Liver (tissue), 9 donors: Measurements from ENCODE around the gene MIPEP. TPM values are rescaled to one million over a fixed set of nuclear protein-coding genes. Genes with fewer than 3 reads are reported as not detected.

Source experiments
- DNase-seq: peaks from one replicate; pipeline ENCODE4 v3.0.0-alpha.2; 2017; ENCODE audit warnings: low spot score
- H3K27ac ChIP-seq, 2 donors: one replicate each; pipeline ENCODE4 v1.7.0; 2013; ENCODE audit warnings: inconsistent platforms in 2 of 2, low read length in 2 of 2, control low read depth in 1 of 2, low read depth in 1 of 2, mild to moderate bottlenecking in 1 of 2
- H3K27me3 ChIP-seq, 4 donors: one replicate each; pipeline versions ENCODE4 v1.6.1 to v1.7.0; 2013; ENCODE audit warnings: low read length in 3 of 4, inconsistent platforms in 1 of 4, mild to moderate bottlenecking in 1 of 4, moderate library complexity in 1 of 4; ENCODE audit not compliant: control insufficient read depth in 4 of 4, insufficient read depth in 4 of 4
- H3K36me3 ChIP-seq, 4 donors: one replicate each; pipeline versions ENCODE4 v1.6.1 to v1.7.0; 2013; ENCODE audit warnings: low read length in 3 of 4, mild to moderate bottlenecking in 3 of 4, low read depth in 1 of 4, moderate library complexity in 1 of 4; ENCODE audit not compliant: control insufficient read depth in 4 of 4, insufficient read depth in 3 of 4
- H3K4me1 ChIP-seq, 4 donors: one replicate each; pipeline versions ENCODE4 v1.6.1 to v1.7.0; 2013; ENCODE audit warnings: low read length in 3 of 4, mild to moderate bottlenecking in 3 of 4, moderate library complexity in 1 of 4; ENCODE audit not compliant: control insufficient read depth in 4 of 4, insufficient read depth in 4 of 4
- H3K4me3 ChIP-seq, 3 donors: one replicate each; pipeline versions ENCODE4 v1.6.1 to v1.7.0; 2013; ENCODE audit warnings: low read length in 3 of 3, control low read depth in 1 of 3, low read depth in 1 of 3, mild to moderate bottlenecking in 1 of 3
- H3K9ac ChIP-seq, 2 donors: one replicate each; pipeline ENCODE4 v1.7.0; 2013; ENCODE audit warnings: low read length in 2 of 2, mild to moderate bottlenecking in 2 of 2, moderate library complexity in 2 of 2, control low read depth in 1 of 2, low read depth in 1 of 2
- H3K9me3 ChIP-seq, 4 donors: one replicate each; pipeline versions ENCODE4 v1.6.1 to v1.7.0; 2013; ENCODE audit warnings: low read length in 3 of 4; ENCODE audit not compliant: control insufficient read depth in 4 of 4
- ATF3 ChIP-seq: IDR thresholded peaks from 2 replicates; pipeline ENCODE4 v1.6.1; 2016; ENCODE audit warnings: antibody characterized with exemption
- EGR1 ChIP-seq, 2 donors: IDR thresholded peaks; 2 replicates each; pipeline ENCODE4 v1.6.1; 2016 to 2018; ENCODE audit warnings: antibody characterized with exemption in 2 of 2, low read depth in 2 of 2
- FOXA1 ChIP-seq: IDR thresholded peaks from 2 replicates; pipeline ENCODE4 v1.6.1; 2016; ENCODE audit warnings: antibody characterized with exemption
- FOXA2 ChIP-seq: IDR thresholded peaks from 2 replicates; pipeline ENCODE4 v1.6.1; 2016; ENCODE audit warnings: antibody characterized with exemption
- GABPA ChIP-seq, 2 donors: IDR thresholded peaks in 1 of 2; conservative IDR thresholded peaks in 1 of 2; 2 replicates each; pipeline ENCODE4 v1.6.1; 2016; ENCODE audit warnings: antibody characterized with exemption in 2 of 2, mild to moderate bottlenecking in 1 of 2, moderate library complexity in 1 of 2
- HNF4A ChIP-seq, 2 donors: conservative IDR thresholded peaks; 2 replicates each; pipeline ENCODE4 v1.6.1; 2016; ENCODE audit warnings: antibody characterized with exemption in 2 of 2, mild to moderate bottlenecking in 2 of 2
- HNF4G ChIP-seq: IDR thresholded peaks from 2 replicates; pipeline ENCODE4 v1.6.1; 2016; ENCODE audit warnings: antibody characterized with exemption
- JUND ChIP-seq, 2 donors: IDR thresholded peaks; 2 replicates each; pipeline ENCODE4 v1.6.1; 2016; ENCODE audit warnings: antibody characterized with exemption in 2 of 2
- NR2F2 ChIP-seq: IDR thresholded peaks from 2 replicates; pipeline ENCODE4 v1.6.1; 2016; ENCODE audit warnings: antibody characterized with exemption
- RAD21 ChIP-seq, 2 donors: IDR thresholded peaks; 2 replicates each; pipeline ENCODE4 v1.6.1; 2016; ENCODE audit warnings: antibody characterized with exemption in 2 of 2, mild to moderate bottlenecking in 2 of 2
- REST ChIP-seq: IDR thresholded peaks from 2 replicates; pipeline ENCODE4 v1.6.1; 2016; ENCODE audit warnings: antibody characterized with exemption, mild to moderate bottlenecking
- RXRA ChIP-seq, 2 donors: IDR thresholded peaks; 2 replicates each; pipeline ENCODE4 v1.6.1; 2017 to 2018; ENCODE audit warnings: antibody characterized with exemption in 2 of 2, mild to moderate bottlenecking in 1 of 2
- SP1 ChIP-seq: IDR thresholded peaks from 2 replicates; pipeline ENCODE4 v1.6.1; 2018; ENCODE audit warnings: antibody characterized with exemption, mild to moderate bottlenecking
- TAF1 ChIP-seq: conservative IDR thresholded peaks from 2 replicates; pipeline ENCODE4 v1.6.1; 2016; ENCODE audit warnings: antibody characterized with exemption, mild to moderate bottlenecking
- YY1 ChIP-seq: IDR thresholded peaks from 2 replicates; pipeline ENCODE4 v1.6.1; 2016; ENCODE audit warnings: antibody characterized with exemption, mild to moderate bottlenecking
- WGBS: extraction: QIAGEN DNeasy Blood & Tissue Kit; methylation state at CpG from one replicate; pipeline ENCODE4 v1.1.7; 2013; 5-methylcytosine and 5-hydroxymethylcytosine counted together
- polyA plus RNA-seq, 2 donors: library from polyadenylated mRNA; stranded (reverse) in 1 of 2; unstranded in 1 of 2; fragments of 200-250 nt in 1 of 2; fragments of >200 nt in 1 of 2; fragmentation: Nextera tagmentation in 1 of 2; extraction: Ambion mirVana in 1 of 2; gene quantifications; one replicate each; pipeline versions ENCODE4 v1.2.1 to v1.2.3, GENCODE V29; 2013 to 2015
- total RNA-seq, 2 donors: library from RNA; depleted of rRNA; stranded (reverse); fragments of >200 nt; gene quantifications; one replicate each; pipeline ENCODE4 v1.2.3, GENCODE V29; 2014
- TF ChIP-seq, protein P1 (sequence below): fragments of 150-350 bp; IDR thresholded peaks from 2 replicates; pipeline ENCODE4 v1.5.1; 2017; ENCODE audit warnings: improper control_type of control experiment, low read depth, low read length; ENCODE audit not compliant: missing input control
- TF ChIP-seq, protein P2 (sequence below): IDR thresholded peaks from 2 replicates; pipeline ENCODE4 v1.6.1; 2016; ENCODE audit warnings: antibody characterized with exemption
- TF ChIP-seq, protein P3 (sequence below): IDR thresholded peaks from 2 replicates; pipeline ENCODE4 v1.6.1; 2016; ENCODE audit warnings: antibody characterized with exemption
- donor health status: healthy.
- donor health status: healthy.
- donor health status: healthy.
- donor health status: healthy.
- donor health status: healthy.

MIPEP gene
- total and polyA plus RNA-seq, 4 donors, result 7.4 to 11.7 (median 10.2) TPM

DNA sequence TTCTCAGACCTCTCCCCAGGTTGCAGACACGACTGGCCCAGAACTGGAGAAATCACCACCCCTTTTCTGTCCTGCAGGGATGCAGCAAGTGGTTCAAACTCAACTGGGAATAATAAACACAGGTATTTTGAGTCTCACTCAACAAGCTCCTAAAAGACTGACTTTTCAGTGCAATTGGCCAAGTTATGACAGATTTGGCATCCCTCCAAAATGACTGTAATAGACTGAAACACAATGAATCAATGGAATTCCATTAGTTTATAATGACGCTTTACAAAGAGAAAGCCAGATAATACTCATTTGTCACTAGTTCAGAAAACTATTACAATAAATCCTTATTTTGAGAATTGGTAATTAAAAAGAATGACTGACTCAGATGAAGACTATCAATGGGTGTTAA lies 38.1 kb downstream of the MIPEP start:
- DNase-seq, result no peak
- H3K36me3 ChIP-seq, result peaks cover 0 to 1% (median 0%) of the 10 kb centered on the region in 4 donors
- H3K9me3 ChIP-seq, result no peaks in the 10 kb centered on the region
- WGBS, result 97% methylated on average over 2 of the region's 2 CpGs
- no peak overlapping the region for H3K4me3 ChIP-seq
- H3K27me3 ChIP-seq, result no peaks in the 10 kb centered on the region
- no peaks in the 10 kb centered on the region for H3K4me1 ChIP-seq
- H3K27ac ChIP-seq, result no peak overlapping the region
- TF ChIP-seq NR2F2, result no peak
- TF ChIP-seq ATF3, result no peak
- TF ChIP-seq FOXA2, result no peak
- TF ChIP-seq, protein P1, sequence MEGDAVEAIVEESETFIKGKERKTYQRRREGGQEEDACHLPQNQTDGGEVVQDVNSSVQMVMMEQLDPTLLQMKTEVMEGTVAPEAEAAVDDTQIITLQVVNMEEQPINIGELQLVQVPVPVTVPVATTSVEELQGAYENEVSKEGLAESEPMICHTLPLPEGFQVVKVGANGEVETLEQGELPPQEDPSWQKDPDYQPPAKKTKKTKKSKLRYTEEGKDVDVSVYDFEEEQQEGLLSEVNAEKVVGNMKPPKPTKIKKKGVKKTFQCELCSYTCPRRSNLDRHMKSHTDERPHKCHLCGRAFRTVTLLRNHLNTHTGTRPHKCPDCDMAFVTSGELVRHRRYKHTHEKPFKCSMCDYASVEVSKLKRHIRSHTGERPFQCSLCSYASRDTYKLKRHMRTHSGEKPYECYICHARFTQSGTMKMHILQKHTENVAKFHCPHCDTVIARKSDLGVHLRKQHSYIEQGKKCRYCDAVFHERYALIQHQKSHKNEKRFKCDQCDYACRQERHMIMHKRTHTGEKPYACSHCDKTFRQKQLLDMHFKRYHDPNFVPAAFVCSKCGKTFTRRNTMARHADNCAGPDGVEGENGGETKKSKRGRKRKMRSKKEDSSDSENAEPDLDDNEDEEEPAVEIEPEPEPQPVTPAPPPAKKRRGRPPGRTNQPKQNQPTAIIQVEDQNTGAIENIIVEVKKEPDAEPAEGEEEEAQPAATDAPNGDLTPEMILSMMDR, result no peak
- TF ChIP-seq SP1, result no peak
- no peak for TF ChIP-seq HNF4A (conservative IDR thresholded peaks at IDR 0.05)
- TF ChIP-seq, protein P2, sequence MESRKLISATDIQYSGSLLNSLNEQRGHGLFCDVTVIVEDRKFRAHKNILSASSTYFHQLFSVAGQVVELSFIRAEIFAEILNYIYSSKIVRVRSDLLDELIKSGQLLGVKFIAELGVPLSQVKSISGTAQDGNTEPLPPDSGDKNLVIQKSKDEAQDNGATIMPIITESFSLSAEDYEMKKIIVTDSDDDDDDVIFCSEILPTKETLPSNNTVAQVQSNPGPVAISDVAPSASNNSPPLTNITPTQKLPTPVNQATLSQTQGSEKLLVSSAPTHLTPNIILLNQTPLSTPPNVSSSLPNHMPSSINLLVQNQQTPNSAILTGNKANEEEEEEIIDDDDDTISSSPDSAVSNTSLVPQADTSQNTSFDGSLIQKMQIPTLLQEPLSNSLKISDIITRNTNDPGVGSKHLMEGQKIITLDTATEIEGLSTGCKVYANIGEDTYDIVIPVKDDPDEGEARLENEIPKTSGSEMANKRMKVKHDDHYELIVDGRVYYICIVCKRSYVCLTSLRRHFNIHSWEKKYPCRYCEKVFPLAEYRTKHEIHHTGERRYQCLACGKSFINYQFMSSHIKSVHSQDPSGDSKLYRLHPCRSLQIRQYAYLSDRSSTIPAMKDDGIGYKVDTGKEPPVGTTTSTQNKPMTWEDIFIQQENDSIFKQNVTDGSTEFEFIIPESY, result no peak
- TF ChIP-seq RAD21 (IDR thresholded peaks at IDR 0.05), result no peak
- TF ChIP-seq YY1, result no peak
- TF ChIP-seq FOXA1, result no peak
- TF ChIP-seq EGR1 (IDR thresholded peaks at IDR 0.05; ENCODE audit: low read depth in 2 of 2), result no peak
- TF ChIP-seq RXRA (IDR thresholded peaks at IDR 0.05), result no peak
- TF ChIP-seq GABPA (IDR thresholded peaks at IDR 0.05 in 1 of 2, conservative IDR thresholded peaks at IDR 0.05 in 1 of 2), result no peak
- TF ChIP-seq, protein P3, sequence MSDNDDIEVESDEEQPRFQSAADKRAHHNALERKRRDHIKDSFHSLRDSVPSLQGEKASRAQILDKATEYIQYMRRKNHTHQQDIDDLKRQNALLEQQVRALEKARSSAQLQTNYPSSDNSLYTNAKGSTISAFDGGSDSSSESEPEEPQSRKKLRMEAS, result no peak
- TF ChIP-seq TAF1, result no peak
- TF ChIP-seq REST, result no peak
- TF ChIP-seq HNF4G, result no peak
- TF ChIP-seq JUND (IDR thresholded peaks at IDR 0.05), result no peak
- H3K9ac ChIP-seq, result no peak overlapping the region
